HEK293 (cell line): ENCODE results near the gene IWS1.

Experiments
- CTCF ChIA-PET: fragments of 350-600 bp; formaldehyde crosslinking; extraction: SDS; loops from one replicate; lab custom pipeline; 2021; ENCODE audit warnings: antibody characterized with exemption; lab: Yijun Ruan, JAX
- POLR2A ChIA-PET: fragments of 300-600 bp; formaldehyde crosslinking; extraction: SDS; loops from one replicate; lab custom pipeline; 2020; ENCODE audit warnings: antibody characterized with exemption, inconsistent platforms; lab: Yijun Ruan, JAX
- H3K27ac ChIP-seq: fragments of 200-500 bp; sonication (Bioruptor generic); 2 replicates; pipeline ENCODE4 v1.5.1; 2014; ENCODE audit warnings: low read depth, low read length, control low read depth, inconsistent platforms; ENCODE audit errors: extremely low read depth
- H3K36me3 ChIP-seq, 2 experiments: fragments of 200-500 bp in 1 of 2; sonication (Bioruptor generic) in 1 of 2; 1 replicate in 1 of 2; 2 replicates in 1 of 2; pipeline ENCODE4 v1.5.1; 2014 to 2017; ENCODE audit warnings: inconsistent platforms in 2 of 2, low read length in 2 of 2; ENCODE audit not compliant: control insufficient read depth in 2 of 2, insufficient read depth in 1 of 2
- H3K4me1 ChIP-seq: fragments of 200-500 bp; sonication (Bioruptor generic); 2 replicates; pipeline ENCODE4 v1.5.1; 2014; ENCODE audit warnings: mild to moderate bottlenecking, low read length, inconsistent platforms; ENCODE audit not compliant: control insufficient read depth, insufficient read depth
- H3K4me3 ChIP-seq: 2 replicates; pipeline ENCODE4 v1.5.1; 2011; ENCODE audit warnings: low read depth, mild to moderate bottlenecking, control low read depth, low read length, moderate library complexity
- H3K9me3 ChIP-seq: fragments of 200-500 bp; sonication (Bioruptor generic); 2 replicates; pipeline ENCODE4 v1.5.1; 2014; ENCODE audit warnings: low read depth, low read length, inconsistent platforms; ENCODE audit not compliant: control insufficient read depth, insufficient read depth
- BCL11A ChIP-seq: fragments of 450-650 bp; formaldehyde crosslinking; IDR thresholded peaks from 2 replicates; pipeline ENCODE4 v1.5.1; 2016; ENCODE audit warnings: low read depth, missing biosample characterization, missing genetic modification characterization
- GLI2 ChIP-seq: fragments of 450-650 bp; formaldehyde crosslinking; IDR thresholded peaks from 2 replicates; pipeline ENCODE4; 2017; ENCODE audit warnings: missing biosample characterization, missing genetic modification characterization, low read depth, borderline replicate concordance
- MEIS1 ChIP-seq: sonication (generic); formaldehyde crosslinking; IDR thresholded peaks from 2 replicates; pipeline ENCODE4 v1.8.1; 2022; ENCODE audit warnings: missing genetic modification reagents, mild to moderate bottlenecking, borderline replicate concordance
- PRDM1 ChIP-seq: fragments of 450-650 bp; formaldehyde crosslinking; IDR thresholded peaks from 2 replicates; pipeline ENCODE4; 2016; ENCODE audit warnings: missing biosample characterization, missing genetic modification characterization
- SCRT2 ChIP-seq: fragments of 450-650 bp; formaldehyde crosslinking; IDR thresholded peaks from 2 replicates; pipeline ENCODE4 v1.5.1; 2016; ENCODE audit warnings: missing biosample characterization, missing genetic modification characterization
- ZBTB21 ChIP-seq: fragments of 450-650 bp; formaldehyde crosslinking; IDR thresholded peaks from 2 replicates; pipeline ENCODE4 v1.5.1; 2017; ENCODE audit warnings: missing biosample characterization, missing genetic modification characterization
- ZBTB8A ChIP-seq: fragments of 450-650 bp; formaldehyde crosslinking; IDR thresholded peaks from 2 replicates; pipeline ENCODE4 v1.5.1; 2016; ENCODE audit warnings: missing biosample characterization, missing genetic modification characterization
- ZNF112 ChIP-seq: fragments of 450-650 bp; formaldehyde crosslinking; IDR thresholded peaks from 2 replicates; pipeline ENCODE4 v1.5.0; 2017; ENCODE audit warnings: missing biosample characterization, missing genetic modification characterization
- ZNF174 ChIP-seq: fragments of 450-650 bp; formaldehyde crosslinking; IDR thresholded peaks from 2 replicates; pipeline ENCODE4 v1.5.0; 2017; ENCODE audit warnings: missing biosample characterization, mild to moderate bottlenecking, missing genetic modification characterization
- ZNF175 ChIP-seq: fragments of 450-650 bp; formaldehyde crosslinking; IDR thresholded peaks from 2 replicates; pipeline ENCODE4 v1.5.1; 2016; ENCODE audit warnings: missing biosample characterization, missing genetic modification characterization
- ZNF302 ChIP-seq: fragments of 450-650 bp; formaldehyde crosslinking; IDR thresholded peaks from 2 replicates; pipeline ENCODE4 v1.5.1; 2016; ENCODE audit warnings: missing biosample characterization, missing genetic modification characterization, low read depth
- ZNF335 ChIP-seq: fragments of 450-650 bp; formaldehyde crosslinking; conservative IDR thresholded peaks from 2 replicates; pipeline ENCODE4 v1.5.1; 2016; ENCODE audit warnings: missing biosample characterization, missing genetic modification characterization
- ZNF341 ChIP-seq: fragments of 450-650 bp; formaldehyde crosslinking; IDR thresholded peaks from 2 replicates; pipeline ENCODE4; 2016; ENCODE audit warnings: low read depth, missing biosample characterization, missing genetic modification characterization
- ZNF350 ChIP-seq: fragments of 450-650 bp; formaldehyde crosslinking; IDR thresholded peaks from 2 replicates; pipeline ENCODE4 v1.5.0; 2017; ENCODE audit warnings: missing biosample characterization, mild to moderate bottlenecking, missing genetic modification characterization
- ZNF391 ChIP-seq: fragments of 450-650 bp; formaldehyde crosslinking; IDR thresholded peaks from 2 replicates; pipeline ENCODE4 v1.5.1; 2016; ENCODE audit warnings: low read depth, missing biosample characterization, missing genetic modification characterization, borderline replicate concordance
- ZNF426 ChIP-seq: fragments of 450-650 bp; formaldehyde crosslinking; IDR thresholded peaks from 2 replicates; pipeline ENCODE4 v1.5.1; 2017; ENCODE audit warnings: missing biosample characterization, missing genetic modification characterization, mild to moderate bottlenecking, inconsistent platforms, moderate library complexity
- ZNF433 ChIP-seq: fragments of 450-650 bp; formaldehyde crosslinking; IDR thresholded peaks from 2 replicates; pipeline ENCODE4 v1.5.1; 2016; ENCODE audit warnings: missing biosample characterization, missing genetic modification characterization, low read depth
- ZNF501 ChIP-seq: fragments of 450-650 bp; formaldehyde crosslinking; IDR thresholded peaks from 2 replicates; pipeline ENCODE4 v1.5.1; 2016; ENCODE audit warnings: missing biosample characterization, missing genetic modification characterization
- ZNF549 ChIP-seq: fragments of 450-650 bp; IDR thresholded peaks from 2 replicates; pipeline ENCODE4 v1.5.1; 2018; ENCODE audit warnings: missing biosample characterization, missing genetic modification characterization, mild to moderate bottlenecking, inconsistent platforms, moderate library complexity
- ZNF560 ChIP-seq: fragments of 450-650 bp; formaldehyde crosslinking; IDR thresholded peaks from 2 replicates; pipeline ENCODE4 v1.5.1; 2017; ENCODE audit warnings: missing biosample characterization, missing genetic modification characterization, borderline replicate concordance
- ZNF623 ChIP-seq: fragments of 450-650 bp; formaldehyde crosslinking; IDR thresholded peaks from 2 replicates; pipeline ENCODE4 v1.5.1; 2016; ENCODE audit warnings: missing biosample characterization, missing genetic modification characterization
- ZNF776 ChIP-seq: fragments of 450-650 bp; formaldehyde crosslinking; IDR thresholded peaks from 2 replicates; pipeline ENCODE4 v1.5.0; 2017; ENCODE audit warnings: missing biosample characterization, missing genetic modification characterization, borderline replicate concordance
- ZNF785 ChIP-seq: fragments of 450-650 bp; formaldehyde crosslinking; IDR thresholded peaks from 2 replicates; pipeline ENCODE4 v1.5.1; 2016; ENCODE audit warnings: missing biosample characterization, missing genetic modification characterization
- TF ChIP-seq, protein P1 (sequence below): fragments of 450-650 bp; formaldehyde crosslinking; IDR thresholded peaks from 2 replicates; pipeline ENCODE4 v1.5.1; 2016; ENCODE audit warnings: missing biosample characterization, missing genetic modification characterization
- TF ChIP-seq, protein P2 (sequence below): fragments of 450-650 bp; formaldehyde crosslinking; IDR thresholded peaks from 2 replicates; pipeline ENCODE4 v1.5.1; 2016; ENCODE audit warnings: missing biosample characterization, missing genetic modification characterization
- TF ChIP-seq, protein P3 (sequence below): fragments of 450-650 bp; formaldehyde crosslinking; IDR thresholded peaks from 2 replicates; pipeline ENCODE4 v1.5.1; 2016; ENCODE audit warnings: missing biosample characterization, missing genetic modification characterization

Gene IWS1

DNA sequence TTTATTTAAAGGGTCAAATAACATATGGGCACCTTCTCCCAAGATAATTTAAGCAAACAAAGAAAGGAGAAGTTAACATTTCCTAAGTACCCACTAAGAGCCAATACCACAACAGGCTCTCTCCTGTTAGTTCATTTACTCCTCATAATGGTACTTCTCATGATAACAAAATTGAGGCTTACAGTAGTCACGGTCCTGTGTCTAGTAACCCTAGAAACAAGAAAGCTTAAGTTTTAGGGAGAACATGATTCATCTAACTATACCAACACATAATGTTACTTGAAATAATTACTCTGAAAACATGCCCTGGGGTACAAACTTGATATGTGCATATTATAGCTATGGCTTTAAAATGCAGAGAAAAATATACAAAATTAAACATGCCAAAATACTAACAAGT is 19.8 kb downstream of the IWS1 start (continued):
- TF ChIP-seq, protein P1, sequence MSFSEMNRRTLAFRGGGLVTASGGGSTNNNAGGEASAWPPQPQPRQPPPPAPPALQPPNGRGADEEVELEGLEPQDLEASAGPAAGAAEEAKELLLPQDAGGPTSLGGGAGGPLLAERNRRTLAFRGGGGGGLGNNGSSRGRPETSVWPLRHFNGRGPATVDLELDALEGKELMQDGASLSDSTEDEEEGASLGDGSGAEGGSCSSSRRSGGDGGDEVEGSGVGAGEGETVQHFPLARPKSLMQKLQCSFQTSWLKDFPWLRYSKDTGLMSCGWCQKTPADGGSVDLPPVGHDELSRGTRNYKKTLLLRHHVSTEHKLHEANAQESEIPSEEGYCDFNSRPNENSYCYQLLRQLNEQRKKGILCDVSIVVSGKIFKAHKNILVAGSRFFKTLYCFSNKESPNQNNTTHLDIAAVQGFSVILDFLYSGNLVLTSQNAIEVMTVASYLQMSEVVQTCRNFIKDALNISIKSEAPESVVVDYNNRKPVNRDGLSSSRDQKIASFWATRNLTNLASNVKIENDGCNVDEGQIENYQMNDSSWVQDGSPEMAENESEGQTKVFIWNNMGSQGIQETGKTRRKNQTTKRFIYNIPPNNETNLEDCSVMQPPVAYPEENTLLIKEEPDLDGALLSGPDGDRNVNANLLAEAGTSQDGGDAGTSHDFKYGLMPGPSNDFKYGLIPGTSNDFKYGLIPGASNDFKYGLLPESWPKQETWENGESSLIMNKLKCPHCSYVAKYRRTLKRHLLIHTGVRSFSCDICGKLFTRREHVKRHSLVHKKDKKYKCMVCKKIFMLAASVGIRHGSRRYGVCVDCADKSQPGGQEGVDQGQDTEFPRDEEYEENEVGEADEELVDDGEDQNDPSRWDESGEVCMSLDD (tag by site-specific recombination), result no peak
- TF ChIP-seq, protein P2, sequence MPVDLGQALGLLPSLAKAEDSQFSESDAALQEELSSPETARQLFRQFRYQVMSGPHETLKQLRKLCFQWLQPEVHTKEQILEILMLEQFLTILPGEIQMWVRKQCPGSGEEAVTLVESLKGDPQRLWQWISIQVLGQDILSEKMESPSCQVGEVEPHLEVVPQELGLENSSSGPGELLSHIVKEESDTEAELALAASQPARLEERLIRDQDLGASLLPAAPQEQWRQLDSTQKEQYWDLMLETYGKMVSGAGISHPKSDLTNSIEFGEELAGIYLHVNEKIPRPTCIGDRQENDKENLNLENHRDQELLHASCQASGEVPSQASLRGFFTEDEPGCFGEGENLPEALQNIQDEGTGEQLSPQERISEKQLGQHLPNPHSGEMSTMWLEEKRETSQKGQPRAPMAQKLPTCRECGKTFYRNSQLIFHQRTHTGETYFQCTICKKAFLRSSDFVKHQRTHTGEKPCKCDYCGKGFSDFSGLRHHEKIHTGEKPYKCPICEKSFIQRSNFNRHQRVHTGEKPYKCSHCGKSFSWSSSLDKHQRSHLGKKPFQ (tag by site-specific recombination), result no peak
- TF ChIP-seq MEIS1 (CRISPR knock-in tag) (no peak), ZNF112 (tag by site-specific recombination) (no peak), ZNF549 (no peak), GLI2 (tag by site-specific recombination) (no peak), ZNF174 (tag by site-specific recombination) (no peak), ZNF391 (tag by site-specific recombination) (no peak), ZNF175 (no peak), ZNF350 (tag by site-specific recombination) (no peak), ZNF302 (tag by site-specific recombination) (no peak), ZNF623 (no peak)

DNA sequence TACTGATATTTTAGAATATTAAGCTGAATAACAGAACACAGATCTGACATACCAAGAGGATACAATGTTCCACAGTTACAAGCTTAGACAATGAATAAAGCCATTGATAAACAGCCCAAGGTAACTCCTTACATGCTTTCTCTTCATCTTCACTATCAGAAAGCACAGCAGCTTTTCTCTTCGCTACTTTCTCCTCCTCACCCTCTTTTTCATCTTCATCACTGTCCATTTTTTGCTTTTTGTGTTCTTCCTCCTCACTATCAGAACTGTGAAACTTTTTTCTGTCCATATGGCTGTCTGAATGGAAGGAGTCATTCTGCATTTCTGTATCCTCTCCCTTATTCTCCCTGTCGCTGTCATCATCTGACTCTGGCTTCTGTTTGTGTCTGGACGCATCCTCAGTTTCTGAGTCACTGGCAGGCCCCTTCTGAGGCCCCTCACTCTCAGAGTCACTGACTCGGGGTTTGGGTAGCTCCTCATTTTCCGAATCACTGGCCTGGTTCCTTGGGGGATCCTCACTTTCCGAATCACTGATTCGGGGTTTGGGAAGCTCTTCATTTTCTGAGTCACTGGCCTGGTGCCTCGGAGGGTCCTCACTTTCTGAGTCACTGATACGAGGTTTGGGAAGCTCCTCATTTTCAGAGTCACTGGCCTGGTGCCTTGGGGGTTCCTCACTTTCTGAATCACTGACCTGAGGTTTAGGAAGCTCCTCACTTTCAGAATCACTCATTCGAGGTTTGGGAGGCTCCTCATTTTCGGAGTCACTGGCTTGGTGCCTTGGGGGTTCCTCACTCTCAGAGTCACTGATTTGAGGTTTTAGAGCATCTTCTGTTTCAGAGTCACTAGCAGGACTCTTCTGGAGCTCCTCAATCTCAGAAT is 21.5 kb downstream of the IWS1 start:
- peaks cover 14% of the 10 kb centered on the region for H3K4me1 ChIP-seq
- H3K36me3 ChIP-seq, result peaks cover 54 to 55% of the 10 kb centered on the region in 2 experiments
- H3K9me3 ChIP-seq, result no peaks in the 10 kb centered on the region
- no peak overlapping the region for H3K4me3 ChIP-seq
- ChIA-PET CTCF (interaction anchor here (0.5 to 1.4 kb wide), 4 partner anchors 14 to 203 kb away, joined by 3 read pairs; no protein-coding TSS in a partner anchor), POLR2A (interaction anchor here (1.3 kb wide), 1 partner anchor 22 kb away, joined by 3 read pairs; the partner anchor contains the start of gene IWS1)
- peak; percentile 91 for TF ChIP-seq PRDM1 (tag by site-specific recombination)
- TF ChIP-seq, protein P3, sequence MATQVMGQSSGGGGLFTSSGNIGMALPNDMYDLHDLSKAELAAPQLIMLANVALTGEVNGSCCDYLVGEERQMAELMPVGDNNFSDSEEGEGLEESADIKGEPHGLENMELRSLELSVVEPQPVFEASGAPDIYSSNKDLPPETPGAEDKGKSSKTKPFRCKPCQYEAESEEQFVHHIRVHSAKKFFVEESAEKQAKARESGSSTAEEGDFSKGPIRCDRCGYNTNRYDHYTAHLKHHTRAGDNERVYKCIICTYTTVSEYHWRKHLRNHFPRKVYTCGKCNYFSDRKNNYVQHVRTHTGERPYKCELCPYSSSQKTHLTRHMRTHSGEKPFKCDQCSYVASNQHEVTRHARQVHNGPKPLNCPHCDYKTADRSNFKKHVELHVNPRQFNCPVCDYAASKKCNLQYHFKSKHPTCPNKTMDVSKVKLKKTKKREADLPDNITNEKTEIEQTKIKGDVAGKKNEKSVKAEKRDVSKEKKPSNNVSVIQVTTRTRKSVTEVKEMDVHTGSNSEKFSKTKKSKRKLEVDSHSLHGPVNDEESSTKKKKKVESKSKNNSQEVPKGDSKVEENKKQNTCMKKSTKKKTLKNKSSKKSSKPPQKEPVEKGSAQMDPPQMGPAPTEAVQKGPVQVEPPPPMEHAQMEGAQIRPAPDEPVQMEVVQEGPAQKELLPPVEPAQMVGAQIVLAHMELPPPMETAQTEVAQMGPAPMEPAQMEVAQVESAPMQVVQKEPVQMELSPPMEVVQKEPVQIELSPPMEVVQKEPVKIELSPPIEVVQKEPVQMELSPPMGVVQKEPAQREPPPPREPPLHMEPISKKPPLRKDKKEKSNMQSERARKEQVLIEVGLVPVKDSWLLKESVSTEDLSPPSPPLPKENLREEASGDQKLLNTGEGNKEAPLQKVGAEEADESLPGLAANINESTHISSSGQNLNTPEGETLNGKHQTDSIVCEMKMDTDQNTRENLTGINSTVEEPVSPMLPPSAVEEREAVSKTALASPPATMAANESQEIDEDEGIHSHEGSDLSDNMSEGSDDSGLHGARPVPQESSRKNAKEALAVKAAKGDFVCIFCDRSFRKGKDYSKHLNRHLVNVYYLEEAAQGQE (tag by site-specific recombination), result no peak
- H3K27ac ChIP-seq, result no peak overlapping the region

DNA sequence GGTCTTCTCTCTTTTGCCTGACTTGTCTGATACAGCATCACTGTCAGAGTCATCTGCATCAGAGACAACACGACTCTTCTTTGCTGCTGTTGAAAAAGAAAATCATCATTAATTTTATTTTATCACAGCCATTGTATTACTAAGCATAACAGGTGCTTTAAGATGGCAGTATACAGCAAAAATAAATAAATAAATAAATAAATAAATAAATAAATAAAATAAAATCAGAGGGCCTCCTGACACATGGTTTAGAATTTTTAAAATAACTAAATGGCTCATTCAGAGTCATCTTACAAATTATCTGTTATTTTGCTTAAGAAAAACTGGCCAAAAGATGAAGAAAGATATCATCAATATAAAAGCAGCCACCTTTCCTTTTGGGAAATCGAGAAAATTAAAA is 22.8 kb downstream of the IWS1 start:
- peaks cover 14% of the 10 kb centered on the region for H3K4me1 ChIP-seq
- POLR2A ChIA-PET, result no interaction called here
- H3K36me3 ChIP-seq, result peaks cover 59 to 63% of the 10 kb centered on the region in 2 experiments
- H3K27ac ChIP-seq, result no peak overlapping the region
- H3K4me3 ChIP-seq, result no peak overlapping the region
- no peaks in the 10 kb centered on the region for H3K9me3 ChIP-seq
- CTCF ChIA-PET, result interaction anchor here (0.6 kb wide), 2 partner anchors 155 to 280 kb away, joined by 3 to 4 read pairs; no protein-coding TSS in a partner anchor
- TF ChIP-seq ZNF433 (tag by site-specific recombination), result peak; percentile 23; the same call in 1 of the 2 replicates
- TF ChIP-seq SCRT2 (tag by site-specific recombination), result no peak
- no peak for TF ChIP-seq ZNF501 (tag by site-specific recombination)
- peak; percentile 49; the same call in 1 of the 2 replicates for TF ChIP-seq ZBTB8A
- TF ChIP-seq ZNF426 (tag by site-specific recombination), result peak; percentile 73
- no peak for TF ChIP-seq ZNF341 (tag by site-specific recombination)
- TF ChIP-seq ZNF776 (tag by site-specific recombination), result no peak
- no peak for TF ChIP-seq BCL11A (tag by site-specific recombination)
- TF ChIP-seq ZBTB21 (tag by site-specific recombination), result no peak
- TF ChIP-seq ZNF335 (tag by site-specific recombination), result no peak
- TF ChIP-seq ZNF560 (tag by site-specific recombination), result 0 out of 2 replicates have a peak, but pooled peaks have one; percentile 12
- TF ChIP-seq ZNF785 (tag by site-specific recombination), result no peak
